PC-3 (cell line): ENCODE data around the gene NUDT19.

Experiments
- CTCF ChIP-seq: fragments of 300-600 bp; sonication (generic); conservative IDR thresholded peaks from 2 replicates; pipeline ENCODE4 v1.5.1; 2017; ENCODE audit warnings: antibody characterized with exemption, low read depth, mild to moderate bottlenecking, low read length
- EZH2 ChIP-seq: fragments of 300-600 bp; sonication (generic); IDR thresholded peaks from one replicate; pipeline ENCODE4 v1.6.1; 2017; ENCODE audit warnings: antibody characterized with exemption, mild to moderate bottlenecking, low read length; ENCODE audit not compliant: unreplicated experiment
- EZH2phosphoT487 ChIP-seq: fragments of 300-600 bp; sonication (generic); IDR thresholded peaks from 2 replicates; pipeline ENCODE4 v1.6.1; 2018; ENCODE audit warnings: mild to moderate bottlenecking, antibody characterized with exemption, low read length, borderline replicate concordance

GRCh38 chr19:32718286-32718685 is 26.7 kb downstream of the NUDT19 start:
- TF ChIP-seq CTCF: no peak
- no peak for TF ChIP-seq EZH2
- no peak for TF ChIP-seq EZH2phosphoT487
